Activated T-cell treated with anti-CD3 and anti-CD28 coated beads for 48 hours (primary cell): ENCODE measurements around the gene YOD1.

Experiments used
- DNase-seq: peaks from one replicate; pipeline ENCODE4 v3.0.0-alpha.2; 2020; ENCODE audit warnings: low read depth

Gene YOD1

DNA sequence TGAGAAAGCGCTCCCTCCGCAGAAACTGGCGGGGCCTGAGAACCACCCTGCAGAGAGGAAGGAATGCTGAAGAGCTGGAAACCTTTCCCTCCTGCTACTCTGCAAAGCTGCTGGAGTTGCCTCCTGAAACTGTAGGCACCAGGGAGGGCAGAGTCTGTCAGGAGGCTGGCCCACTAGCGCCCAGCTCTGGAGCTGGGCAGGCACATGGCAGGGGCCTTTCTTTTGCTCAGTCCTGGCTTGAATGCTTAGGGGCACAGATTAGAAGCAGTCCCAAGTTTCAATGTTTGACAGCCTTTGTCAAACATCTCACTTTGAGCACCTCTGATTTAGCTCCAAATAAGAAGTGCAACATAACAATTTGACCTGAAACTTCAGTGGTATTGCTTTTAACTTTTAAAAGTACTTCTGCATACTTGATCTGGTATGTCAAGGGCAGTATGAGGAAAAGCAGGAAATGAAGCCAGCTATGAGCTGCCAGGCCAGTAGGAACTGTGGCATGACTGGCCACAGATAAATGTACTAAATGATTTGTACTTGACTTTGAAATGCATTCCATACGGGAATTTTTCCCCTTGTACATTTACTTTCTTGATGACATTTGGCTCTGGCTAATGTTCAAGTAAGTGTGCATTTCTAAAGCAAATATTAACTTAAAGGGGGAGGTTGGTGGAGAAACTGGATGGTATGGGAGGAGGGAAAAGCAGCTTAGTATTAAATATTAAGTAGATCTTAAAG is 25.7 kb downstream of the YOD1 start:
- DNase-seq = no peak

DNA sequence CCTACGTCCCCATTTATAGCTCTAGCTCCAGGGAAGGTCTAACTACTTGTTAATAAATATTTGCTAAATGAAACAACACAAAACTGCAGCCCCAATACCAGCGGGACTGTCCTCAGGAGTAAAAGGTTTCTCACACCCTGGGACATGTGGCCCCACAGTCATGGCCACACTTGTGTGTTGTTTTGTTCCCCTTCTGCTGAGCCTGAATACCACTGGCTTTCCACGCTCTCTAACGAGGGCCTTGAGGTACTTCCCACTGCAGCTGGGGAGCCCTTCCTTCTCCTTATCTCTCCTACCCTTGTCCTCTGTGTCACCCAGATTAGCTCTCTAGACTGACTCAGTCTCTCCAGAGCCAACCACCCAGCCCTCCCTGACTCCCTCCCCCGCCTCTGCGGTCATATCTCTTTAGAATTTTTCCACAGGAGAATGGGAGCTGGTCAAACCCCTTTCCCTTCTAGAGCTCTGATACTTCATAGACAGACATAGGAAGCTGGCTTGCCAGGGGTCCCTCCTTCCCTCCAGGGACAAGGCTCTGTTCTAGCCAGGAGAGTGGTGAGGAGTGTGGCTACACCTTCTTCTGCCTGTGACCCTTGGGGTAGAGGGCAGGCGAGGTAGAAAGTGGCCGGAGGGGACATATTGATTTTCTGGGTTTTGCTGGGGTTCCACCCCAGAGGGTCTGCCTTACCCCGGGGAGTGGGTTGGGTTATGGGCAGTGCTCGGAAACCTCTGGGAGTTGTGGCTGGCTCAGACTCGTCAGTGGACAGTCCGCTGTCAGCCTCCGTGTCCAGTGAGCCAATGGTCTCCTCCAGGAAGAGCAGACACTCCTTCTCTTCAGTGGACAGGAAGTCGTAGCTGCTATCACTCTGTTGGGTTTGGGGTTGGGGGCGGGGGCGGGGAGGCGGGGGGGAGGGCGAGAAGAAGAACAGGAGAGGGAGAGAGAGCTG is 26.5 kb downstream of the YOD1 start:
- DNase-seq = no peak

DNA sequence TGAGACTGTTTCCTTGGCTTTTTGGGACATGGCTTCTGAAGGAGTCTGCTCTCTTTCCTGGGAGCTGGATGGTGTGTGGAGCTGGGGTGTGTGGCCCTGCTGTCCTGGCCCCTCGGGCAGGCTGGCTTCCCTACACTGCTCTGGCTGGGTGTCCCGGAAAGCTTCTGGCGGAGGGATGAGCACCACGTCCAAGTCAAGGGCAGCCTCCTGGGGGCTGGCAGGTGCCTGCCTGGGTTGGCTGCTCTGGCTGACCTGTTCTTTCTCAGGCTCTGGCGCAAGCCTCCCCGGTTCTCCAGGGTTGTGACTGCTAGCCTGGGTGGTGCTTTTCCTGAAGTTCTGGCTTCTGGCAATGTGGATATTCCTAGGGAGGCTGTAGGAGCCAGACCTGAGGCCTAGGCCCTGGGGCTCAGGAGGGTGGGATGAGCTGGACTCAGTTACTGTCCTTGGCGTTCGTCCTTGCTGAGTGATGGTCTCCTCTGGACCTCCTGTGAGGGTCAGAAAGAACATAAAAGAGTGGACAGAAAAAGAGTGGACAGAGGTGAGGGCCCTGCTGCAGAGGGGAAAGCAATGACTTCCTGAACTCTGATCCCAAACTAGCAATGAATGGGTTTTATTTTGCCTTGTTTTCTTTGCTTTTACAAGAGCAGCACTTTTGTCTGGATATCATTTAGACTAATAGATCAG is 27.9 kb downstream of the YOD1 start:
- no peak for DNase-seq

DNA sequence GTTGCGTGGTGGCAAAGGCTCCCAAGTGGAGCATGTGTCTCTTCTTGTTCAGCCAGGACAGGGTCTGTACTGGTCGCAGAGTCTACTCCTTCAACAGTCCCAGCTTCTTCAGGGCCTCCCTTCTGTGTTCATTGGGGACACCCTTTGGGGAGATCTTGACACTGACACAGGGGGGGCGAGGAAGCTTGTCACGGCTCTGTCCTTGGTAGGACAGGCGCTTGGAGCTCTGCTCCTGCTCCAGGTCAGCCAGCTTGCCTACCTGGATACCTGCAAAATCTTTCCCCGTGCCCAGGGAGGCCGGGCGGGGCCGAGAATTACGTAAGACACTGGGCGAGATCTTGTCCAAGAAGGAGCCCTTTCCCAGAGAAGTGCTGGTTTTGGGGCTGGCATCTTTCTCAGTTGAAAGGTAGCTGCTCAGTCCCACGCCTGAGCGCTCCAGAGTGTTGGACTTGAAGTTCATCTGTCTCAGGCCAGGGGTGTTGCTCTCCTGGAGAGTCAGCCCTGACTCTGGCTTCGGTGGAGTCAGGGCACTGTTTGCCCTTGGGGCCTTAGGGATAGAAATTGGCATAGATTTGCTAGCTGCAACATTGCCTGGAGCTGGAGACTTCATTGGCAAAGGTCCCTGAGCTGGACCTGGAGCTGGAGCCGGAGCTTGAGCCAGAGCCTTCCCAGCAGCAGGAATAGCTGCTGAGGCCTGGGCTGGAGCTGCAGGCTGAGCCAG is 29.0 kb downstream of the YOD1 start:
- DNase-seq = no peak

DNA sequence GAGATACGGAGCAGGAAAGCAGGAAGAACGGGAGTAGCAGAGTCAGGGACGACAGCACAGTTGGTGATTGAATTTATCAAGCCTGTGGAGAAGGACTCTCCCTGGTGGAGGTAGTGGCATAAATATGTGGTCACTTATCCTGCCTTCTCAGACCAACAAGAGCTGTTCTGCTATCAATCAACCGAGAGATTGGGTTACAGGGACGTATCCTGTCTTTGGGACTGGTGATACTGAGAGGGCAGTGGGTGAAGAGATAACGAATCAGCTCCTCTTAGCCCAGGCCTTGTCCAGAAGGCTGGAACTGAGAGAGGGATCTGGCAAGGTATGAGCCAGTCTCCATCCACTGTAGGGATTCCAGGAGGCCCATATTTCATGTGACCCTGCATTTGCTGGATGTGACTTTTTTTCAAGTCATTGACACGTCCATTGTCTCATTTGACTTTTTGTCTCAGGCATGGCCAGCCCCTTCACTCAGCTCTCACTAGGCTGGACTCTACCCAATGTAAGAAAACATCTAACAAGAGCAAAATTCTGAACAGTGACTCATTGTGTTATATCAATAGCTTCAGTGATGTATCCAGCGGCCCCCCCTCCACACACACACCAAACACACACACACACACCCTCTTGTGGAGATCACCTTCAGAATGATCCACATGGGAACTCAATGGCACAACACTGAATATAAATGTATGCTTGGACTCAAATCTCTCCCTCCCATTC is 29.7 kb downstream of the YOD1 start:
- DNase-seq = no peak

DNA sequence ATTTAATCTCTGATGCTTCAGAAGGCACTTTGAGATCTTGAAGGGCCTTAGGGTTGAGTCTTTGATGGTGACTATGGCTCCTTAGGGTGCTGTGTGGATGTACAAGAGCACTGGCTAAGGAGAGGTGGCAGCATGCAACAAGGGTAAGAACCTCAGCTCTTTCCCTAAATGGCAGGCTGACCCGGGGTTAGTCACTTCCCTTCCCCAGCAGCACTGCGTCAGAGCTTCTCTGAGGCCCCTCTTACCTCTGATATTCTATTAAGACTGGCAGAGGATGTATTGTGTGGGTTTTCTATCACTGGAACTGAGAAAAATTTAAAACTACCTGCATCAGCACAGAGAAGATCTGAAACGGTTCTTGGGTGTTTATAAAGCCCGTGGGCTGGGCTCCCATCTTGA is 30.3 kb downstream of the YOD1 start:
- no peak for DNase-seq

DNA sequence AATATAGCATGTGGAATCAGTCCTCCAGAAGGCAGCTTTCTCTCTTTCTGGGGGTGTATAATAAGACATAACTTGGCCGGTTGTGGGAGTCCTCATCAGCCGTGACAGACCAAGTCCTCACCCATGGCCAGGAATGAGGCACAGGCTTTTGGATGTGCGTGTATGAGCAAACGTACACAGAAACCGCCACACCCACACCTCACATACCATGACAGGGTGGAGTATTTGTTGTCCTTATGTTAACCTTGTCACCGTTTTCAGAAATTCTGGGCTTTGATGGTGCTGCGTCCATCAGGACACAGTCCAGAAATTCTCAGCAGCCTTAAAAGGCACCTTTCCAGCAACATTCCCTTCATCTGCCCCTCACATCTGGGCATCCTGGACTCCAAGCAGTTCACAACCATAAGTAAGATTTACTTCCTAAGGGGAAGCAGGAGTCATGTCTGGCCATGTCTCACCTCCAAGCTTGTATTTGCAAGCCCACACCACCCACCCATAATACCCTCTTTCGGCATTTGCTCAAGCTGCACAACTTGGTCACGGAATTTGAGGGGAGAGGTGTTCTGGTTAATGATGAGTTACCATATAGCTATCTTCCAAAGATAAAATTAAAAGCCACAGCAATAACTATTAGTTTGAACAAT is 30.8 kb downstream of the YOD1 start:
- DNase-seq = no peak

DNA sequence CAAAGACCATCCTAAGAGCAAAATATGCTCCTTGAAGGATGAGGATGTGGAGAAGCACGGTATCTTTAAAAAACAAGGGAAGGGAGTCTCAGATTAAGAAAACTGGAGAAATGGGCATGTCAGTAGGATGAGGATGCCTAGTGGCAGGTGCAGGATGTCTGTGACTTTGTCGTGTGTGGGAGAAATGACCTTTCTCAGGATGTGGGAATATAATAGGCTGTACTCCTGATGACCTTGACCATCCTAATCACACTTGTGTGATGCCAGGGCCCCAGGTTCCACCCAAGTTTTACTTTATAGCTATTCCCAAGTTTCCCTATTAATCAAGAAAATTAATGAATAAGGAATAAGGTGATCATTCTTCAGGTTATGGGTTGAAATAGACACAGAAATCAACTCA is 31.3 kb downstream of the YOD1 start:
- no peak for DNase-seq

DNA sequence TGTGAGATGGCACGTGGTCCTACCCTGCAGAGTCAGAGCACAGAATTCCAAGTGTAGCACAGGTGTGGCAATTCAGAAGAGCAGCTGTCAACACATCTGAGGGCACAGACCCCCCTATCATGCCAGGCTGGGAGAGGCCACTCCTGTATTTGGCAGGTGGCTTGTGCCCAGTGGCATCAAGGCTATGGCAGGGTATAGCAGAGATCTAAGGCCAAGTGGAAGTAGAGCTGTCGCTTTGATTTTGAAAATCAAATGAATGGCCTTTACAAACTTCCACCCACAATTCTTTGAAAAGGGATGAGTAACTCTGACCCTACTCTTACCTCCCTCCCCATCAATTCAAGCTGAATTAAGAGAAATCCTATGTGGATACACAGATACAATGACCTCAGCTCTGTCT is 31.8 kb downstream of the YOD1 start:
- DNase-seq = no peak

DNA sequence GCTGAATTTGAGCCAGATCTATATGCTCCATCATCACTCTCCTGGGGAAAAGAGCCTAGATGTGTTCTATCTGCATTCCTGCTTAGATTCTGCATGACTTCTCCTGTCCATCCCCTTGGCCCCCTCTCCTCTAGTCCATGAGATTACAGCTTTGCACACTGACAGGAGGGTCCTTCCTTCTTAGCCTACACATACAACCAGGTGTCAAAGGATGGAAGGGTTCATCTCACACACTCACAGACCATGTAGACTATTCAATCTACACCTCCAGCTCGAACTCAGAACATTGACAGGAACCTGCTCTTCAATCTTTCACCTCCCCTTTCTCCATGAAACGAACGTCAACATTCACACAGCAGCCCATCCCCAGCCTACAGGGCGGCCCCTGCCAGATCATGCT is 32.3 kb downstream of the YOD1 start:
- no peak for DNase-seq

DNA sequence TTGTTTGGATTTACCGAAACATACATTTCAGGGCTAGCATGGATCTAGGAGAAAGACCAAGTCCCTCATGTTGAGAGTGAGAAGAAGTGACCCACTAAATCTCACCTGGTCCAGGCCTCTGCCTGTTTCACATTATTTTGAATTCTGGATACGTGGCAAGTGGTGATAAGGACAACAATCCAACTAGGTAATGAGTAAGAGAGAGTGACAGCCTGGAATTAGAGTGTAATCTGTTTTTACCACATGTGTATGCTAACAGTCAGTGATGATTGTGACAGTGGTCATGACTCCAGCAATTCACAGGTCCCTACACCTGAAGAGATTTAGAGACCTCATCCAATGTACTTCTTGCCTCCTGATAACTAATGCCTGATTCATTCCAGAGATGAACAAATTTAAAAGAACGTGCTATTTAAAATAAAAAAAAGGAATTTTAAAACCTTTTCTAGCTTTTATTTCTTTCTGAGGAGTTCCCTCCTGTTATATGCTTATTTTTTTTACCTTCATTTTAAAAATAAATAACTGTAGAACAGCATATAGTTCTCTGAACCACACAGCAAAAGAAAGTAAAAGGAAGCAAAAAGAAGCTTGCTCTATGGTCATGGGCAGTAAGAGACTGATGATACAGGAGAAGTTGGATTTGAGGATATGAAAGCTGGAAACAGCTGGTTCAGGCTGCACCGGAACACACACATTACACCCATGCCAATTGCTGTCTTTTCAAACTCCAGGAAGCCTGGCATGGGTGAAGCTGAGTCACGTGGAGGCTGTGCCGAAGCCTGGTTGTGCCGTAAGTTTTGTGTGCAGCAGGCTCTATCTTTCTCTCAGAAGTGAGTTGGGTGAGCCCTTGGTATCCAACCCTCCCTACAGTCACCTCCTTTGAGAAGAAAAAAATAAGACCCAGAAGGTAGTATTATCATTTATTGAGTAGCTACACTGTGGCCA is 33.1 kb downstream of the YOD1 start:
- no peak for DNase-seq

DNA sequence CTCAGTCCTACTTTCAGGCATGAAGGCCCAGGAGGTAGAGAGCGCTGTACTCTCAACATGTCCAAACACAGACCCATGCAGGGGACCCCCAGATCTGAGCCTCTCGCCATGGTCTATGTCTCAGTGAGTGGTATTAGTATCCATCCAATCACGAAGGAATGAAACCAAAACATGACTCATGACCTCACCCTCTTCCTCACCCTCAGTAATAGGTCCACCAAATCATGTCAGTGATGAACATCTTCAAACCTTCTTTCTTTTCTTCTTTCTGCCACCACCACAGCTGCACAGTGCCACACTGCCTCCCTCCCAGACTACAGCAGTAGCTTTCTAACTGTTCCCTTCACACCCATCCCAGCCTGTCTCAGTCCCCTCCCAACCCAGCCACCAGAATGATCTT is 35.2 kb downstream of the YOD1 start:
- no peak for DNase-seq

DNA sequence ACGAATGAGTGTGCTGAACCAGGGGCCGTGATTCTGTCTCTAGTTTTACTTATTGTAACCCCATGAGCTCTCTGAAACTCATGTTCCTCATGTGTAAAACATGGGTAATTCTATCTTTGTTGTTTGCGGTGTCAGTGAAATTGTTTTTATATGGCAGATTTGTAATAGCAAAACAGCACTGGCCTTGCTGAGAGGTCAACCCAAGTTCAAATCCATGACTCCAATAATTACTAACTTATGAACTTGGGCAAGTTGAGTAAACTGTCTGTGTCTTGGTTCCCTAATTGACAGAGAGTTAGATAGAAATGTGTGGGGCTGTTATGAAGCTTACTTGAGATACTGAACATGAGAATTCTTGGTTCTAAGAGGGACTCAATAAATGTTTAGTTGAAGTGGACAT is 36.3 kb downstream of the YOD1 start:
- DNase-seq = no peak

DNA sequence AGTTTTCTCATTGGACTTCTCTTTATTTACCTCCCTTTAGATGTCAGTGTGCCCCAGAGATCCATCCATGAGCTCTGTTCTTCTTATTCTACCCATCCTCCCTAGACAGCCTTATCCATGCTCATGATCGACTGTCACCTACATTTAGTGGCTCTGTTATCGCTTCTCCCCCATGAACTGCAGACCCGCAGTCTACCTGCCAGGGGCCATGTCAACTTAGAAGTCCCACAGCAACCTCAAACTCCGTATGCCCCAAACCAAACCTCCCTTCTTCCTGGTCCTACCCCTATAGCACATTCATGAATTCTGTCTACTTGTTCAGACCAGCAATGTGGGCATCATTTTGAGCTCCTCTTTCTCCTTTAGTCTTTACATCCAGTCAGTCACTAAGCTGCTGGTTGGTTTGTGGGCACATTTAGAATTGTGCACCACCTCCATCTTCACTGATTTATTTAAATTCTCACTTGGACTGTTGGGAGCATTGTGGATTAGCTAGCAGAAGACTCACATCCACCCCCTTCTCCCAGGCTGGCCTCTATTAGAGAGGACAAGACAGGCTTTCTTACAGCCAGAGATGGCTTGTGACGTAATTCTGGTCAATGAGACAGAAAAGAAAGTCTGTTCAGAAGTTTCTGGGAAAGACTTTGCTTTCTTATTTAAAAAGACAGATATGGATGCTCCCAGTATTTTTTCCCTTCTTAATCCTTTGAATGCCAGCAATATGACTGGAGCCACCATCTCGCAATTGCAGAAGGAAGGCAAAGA is 37.5 kb downstream of the YOD1 start:
- no peak for DNase-seq

DNA sequence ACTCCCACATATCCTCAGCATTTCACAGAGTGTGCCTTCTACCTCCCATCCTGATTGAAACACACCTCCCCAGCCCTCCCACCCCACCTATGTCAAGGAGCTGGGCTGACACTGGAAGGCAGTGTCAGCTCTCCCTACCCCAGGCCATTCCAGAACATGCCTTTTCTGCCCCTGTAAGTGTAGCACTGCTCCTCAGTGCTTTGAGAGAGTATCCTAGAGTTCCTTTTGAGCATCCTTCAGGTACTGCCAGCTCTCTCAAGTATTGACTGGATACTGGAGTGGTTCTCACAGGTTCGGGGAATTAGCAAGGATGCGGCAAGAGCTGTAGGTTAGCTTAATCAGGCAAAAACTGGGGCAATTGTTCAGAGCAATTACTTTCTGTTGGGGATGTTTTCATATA is 40.3 kb downstream of the YOD1 start:
- DNase-seq = no peak

DNA sequence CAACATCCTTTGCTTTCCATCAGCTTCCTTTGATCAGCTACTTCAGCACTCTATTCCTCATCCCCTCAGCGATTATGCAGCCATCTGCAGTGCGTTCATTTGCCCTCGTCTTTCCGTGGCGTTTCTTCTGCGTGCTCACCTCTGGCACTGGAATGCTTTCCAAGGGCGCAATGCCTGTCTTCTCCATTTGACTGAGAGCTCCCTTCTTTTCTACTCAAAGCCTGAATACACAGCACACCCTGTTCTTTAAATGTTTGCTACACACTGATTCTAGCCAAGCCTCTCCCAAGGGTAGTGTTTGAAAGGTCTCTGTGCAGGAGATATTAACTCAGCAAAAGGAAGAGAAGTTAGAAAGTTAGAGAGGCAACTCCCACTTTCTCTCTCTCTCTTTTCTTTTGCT is 41.1 kb downstream of the YOD1 start:
- no peak for DNase-seq

DNA sequence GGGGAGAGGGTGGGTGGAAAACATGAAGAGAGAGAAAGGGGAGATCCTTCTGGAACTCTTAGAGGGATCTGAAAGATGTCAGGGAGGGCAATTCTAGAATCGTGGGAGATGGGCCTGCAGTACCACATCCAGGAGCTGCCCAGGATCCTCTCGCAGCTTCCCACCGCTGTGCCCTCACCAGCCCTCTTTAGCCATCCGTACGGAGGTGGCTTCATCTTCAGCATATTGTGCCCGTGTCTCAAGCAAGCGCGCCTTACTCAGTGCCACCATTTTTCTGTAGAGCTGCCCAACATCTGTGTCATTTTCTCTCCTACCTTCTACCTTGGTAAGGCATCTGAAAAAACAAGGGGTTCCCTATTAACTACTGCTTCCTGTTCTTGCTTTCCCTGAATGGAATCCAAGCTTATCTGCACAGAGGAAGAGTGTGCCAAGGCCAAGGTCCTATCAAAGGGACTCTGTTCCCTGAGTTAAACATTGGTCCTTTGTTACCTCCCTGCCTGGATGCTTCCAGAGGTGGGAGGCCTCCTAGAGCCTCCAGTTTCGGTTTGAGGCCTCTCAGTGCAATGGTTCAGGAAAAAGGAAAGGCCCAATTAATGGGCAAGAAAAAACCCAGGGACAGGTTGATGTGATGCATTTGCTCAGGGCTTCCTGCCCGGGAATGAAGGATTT is 41.7 kb downstream of the YOD1 start:
- no peak for DNase-seq

DNA sequence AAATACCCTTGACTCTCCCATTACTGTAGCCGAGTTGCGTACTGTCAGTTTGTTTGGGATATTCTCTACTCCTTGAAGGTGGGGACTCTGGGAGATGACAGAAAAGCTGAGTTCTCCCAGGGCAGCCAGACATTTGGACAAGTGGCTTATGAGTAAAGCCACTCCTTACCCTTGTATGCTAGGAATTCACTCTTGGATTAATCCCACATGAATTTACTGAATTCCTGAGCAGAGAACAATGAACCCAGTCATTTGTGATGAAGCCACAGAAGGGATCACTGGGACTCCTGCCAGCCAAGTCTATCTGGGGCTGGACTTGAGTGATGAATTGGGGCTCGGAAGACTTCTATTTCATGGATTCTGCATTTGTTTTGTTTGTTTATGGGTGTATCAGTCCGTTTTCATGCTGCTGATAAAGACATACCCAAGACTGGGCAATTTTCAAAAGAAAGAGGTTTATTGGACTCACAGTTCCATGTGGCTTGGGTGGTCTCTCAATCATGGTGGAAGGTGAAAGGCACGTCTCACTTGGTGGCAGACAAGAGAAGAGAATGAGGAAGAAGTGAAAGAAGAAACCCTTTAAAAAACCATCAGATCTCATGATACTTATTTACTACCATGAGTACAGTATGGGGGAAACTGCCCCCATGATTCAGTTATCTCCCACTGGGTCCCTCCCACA is 43.5 kb downstream of the YOD1 start:
- no peak for DNase-seq
